Limb (tissue), 2 donors: ENCODE data around the gene SAMD4B.
A peak's percentile ranks its signal among the peaks of the same experiment; 100 is the strongest.

Source experiments
- DNase-seq, 2 donors: peaks; one replicate each; pipeline ENCODE4 v3.0.0-alpha.2; 2016; ENCODE audit errors: extremely low spot score in 2 of 2

SAMD4B gene

DNA sequence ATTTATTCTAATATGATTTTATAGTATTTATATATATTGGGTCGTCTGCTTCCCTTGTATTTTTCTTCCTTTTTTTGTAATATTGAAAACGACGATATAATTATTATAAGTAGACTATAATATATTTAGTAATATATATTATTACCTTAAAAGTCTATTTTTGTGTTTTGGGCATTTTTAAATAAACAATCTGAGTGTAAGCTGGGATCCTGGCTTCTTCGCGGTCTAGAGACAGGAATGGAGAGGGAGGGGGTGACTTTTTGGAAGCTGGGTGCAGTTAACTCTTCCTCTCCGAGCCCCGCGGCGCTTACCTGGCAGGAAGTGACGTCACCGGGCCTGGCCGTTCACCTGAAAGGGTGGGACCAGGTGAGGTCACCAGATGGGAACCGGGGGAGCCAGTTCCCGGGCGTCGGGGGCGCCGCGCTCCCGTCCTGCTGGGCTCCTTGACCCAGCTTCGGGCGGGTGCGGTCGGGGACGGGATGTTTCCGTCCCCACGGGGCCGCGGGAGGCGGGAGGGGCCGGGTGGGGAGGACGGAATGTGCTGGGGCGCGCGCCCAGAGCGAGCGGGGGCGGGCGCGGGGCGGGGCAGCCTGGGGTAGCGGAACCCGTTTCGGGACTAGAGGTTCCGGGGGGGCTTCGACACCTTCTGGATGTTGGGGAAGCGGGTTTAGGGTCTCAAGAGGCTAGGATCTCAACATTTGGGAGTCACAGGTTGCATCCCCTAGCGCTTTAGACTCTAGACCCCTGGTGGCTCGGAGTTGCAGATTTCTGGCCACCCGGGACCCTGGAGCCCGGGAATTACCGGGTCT is 67.2 kb downstream of the SAMD4B start:
- DNase-seq = peak; percentile 56 to 87

DNA sequence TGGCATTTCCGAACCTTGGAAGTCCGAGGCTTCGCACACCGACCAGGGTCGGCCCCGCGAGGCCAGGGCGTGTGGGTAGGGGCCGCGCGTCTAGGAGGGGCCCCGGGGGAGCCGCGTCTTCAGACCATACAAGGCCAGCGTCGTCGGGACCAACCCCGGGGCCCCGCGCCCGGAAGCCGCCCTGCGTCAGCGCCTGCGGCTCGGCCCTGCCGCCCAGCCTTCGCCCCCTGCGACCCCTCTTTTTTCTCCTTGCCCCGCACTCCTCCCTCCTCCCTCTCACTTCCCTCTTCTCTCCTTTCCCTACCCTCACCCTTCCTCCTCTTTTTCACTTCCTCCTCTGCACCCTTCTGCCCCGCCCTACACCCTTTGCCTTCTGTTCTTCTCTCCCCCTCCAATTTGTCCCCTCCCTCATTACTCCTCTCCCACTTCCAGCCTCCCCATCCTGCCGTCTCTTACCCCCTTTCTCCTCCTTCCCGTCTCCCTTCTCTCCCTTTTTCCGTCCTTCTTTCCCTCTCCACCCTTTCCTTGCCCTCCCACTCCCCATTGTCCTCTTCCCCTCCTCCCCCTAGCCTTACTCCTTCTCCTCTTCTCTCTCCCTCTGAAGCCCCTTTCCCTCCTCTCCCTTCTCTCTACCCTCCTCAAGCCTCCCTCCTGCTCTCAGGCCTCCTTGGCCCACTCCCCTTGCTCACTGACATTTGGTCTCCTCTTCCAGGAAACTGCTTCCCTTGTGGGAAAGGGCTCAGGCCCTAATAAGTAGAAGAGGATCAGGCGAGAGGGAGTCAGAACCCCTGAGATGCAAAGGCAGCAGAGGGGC is 68.0 kb downstream of the SAMD4B start:
- DNase-seq = peak; percentile 72 to 80

DNA sequence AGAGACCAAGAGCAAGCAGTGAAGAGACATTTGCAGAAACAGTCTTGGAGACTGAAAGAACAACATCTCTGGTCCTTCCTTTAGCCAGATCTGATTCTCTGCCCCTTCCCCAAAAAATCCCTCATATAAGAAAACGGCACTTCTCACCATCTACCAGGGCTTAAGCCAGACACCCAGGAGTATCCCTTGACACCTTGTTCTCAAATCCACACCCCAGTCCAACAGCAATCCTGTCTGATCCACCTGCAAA is 68.5 kb downstream of the SAMD4B start:
- DNase-seq = no peak

DNA sequence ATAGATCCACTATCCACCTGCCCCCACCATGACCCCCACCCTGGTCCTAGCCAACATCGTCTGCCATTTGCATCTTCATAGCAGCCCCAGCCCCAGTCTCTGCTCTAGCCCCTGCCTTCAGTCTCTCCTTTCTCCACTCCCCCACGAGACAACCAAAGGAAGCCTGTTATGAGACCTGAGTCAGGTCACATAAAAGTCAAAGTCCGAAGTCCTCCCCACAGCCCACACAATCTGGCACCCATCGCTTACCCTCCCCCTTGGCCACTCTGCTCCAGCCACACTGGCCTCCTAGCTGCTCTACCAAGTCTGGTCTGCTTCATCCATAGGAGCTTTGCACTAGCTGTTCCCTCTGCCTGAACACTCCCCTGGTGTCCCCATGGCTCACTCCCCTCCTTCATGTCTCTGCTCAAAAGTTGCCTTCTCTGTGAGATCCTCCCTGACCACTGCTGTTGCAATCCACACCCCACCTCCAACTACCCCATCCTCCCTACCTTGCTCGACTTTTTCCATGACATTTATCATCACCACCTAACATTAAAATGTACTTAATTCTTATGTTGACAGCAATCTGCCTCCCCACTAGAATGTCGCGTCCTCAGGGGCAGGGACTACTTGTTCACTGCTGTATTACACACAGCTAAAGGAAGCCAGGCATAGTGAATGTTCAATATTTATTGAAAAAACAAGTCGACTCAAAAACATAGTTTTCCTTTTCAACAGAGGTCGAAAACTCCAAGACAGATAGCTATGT is 69.0 kb downstream of the SAMD4B start:
- DNase-seq = no peak

DNA sequence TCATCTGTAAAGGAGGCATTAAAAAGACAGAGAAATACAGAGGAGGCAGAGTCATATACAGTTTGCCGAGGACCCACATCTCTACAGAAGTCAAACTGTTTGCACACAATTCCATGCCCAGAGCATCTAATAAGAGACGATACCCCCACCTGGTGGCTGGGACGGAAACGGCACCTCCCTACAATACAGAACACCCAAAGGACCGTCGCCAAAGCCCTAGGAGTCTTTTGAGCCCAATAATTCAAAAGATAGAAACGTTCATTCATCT is 69.5 kb downstream of the SAMD4B start:
- peak; percentile 90 to 91 for DNase-seq

DNA sequence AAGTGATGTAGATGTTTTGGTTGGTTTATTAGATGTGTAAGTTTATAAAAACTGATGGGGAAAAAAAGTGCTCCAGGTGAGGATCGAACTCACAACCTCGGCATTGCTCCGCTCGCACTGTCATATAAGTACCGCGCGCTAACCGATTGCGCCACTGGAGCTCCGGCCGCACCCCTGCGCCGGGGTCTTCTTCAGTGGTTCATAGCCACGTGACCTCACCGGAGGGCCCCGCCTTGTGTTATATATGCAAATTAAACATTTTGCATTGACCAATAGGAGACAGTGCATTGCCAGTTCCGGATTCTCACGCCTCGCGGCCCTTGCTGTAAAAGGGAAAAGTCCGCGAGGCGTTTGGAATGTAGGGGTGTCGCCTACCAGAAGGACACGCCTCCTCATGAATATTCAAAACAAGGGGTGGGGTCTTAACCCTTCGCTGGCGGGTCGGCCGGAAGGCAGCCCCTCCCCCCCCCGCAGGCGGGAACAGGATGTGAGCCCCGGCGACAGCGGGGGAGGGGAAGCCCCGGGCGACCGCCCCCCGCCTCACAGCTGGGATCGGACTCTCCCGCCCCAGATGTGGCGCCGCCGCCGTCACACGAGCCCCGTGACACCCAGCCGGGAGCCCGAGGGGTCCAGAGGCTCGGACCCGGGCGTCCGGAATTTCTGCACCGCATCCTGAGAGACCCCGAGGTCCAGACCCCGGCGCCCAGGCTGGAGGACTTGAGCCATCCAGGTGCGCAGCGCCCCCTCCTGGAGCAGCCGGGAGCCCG is 70.1 kb downstream of the SAMD4B start, which contains the start of gene PLEKHG2:
PLEKHG2 (plus strand) TSS at position 570 of the 767 bp plus-strand sequence. CDS start 1,418 bp downstream, outside the sequence.
- peak; percentile 99 for DNase-seq

DNA sequence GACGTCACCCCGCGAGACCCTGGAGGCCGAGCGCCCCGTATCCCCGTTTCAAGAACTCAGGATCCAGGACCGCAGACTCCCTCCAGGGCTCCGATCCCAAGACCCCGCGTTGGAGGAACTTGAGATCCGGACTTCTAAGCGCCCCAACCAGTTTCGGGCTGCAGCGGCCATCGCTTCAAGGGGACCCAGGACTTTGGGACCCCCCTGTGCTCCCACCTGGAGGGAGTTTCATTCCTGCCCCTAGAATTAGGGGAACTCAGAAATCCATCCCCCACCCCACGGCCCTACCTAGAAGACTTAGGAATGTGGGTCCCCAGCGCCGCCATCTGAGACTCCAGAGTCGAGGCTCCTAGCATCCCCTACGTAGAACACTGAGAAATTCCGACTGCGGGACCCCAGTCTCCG is 70.6 kb downstream of the SAMD4B start:
- no peak for DNase-seq

DNA sequence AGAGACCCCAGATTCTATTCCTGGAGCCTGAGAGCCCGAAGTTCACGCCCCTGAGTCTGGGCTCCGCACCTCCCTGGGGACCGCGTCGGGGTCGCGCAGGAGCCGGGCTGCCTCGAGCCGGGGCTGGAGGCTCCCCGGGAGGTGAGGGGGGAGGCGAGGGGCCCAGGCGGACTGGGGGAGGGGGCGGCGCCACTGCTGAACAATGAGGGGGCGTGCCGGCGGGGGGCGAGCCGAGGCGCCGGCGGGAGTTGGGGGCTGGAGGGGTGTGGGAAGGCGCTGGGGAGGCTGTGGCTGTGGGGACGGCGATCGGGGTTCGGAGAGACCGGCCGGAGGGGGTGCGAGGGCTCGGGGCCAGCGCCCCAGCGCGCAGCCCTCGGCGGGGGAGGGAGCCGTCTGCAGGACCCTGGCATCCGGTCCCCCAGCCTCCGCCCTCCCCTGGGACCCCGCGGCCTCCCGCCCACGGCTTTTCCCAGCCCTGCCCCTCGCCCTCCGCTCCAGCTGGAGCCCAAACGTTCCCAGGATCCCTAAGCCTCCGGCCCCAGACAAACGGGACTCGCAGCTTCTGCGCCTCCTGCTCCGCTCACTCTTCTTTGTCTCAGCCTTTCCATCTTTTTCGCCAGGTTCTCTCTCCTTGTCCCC is 71.2 kb downstream of the SAMD4B start:
- DNase-seq = peak; percentile 76 to 91

DNA sequence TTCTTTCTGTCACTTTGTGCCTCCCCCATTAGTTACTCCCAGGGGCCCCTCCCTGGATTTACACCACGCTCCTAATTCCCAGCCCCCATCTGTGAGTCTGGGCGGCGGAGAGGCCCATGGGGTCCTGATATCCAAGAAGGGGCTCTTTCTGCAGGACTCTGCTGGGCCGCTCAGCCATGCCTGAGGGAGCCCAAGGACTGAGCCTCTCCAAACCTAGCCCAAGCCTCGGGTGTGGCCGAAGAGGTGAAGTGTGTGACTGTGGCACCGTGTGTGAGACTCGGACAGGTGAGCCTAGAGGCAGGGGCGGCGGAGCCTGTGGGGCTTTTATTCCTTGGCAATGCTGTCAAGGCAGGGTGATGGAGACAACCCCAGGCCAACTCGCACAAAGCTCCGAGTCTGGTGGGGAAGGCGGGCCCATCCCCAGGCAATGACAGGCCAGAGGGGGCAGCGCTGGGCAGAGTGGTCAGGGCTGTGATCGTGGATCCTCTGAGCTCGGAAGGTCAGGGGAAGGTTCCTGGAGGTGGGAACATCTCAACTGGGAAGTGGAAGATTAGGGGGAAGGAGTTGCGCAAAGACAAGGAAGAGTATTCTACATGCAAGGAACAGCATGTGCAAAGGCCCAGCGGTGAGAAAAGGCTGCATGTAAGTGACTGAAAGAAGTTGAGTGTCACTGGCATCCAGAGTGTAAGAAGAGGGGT is 71.8 kb downstream of the SAMD4B start:
- DNase-seq = no peak

DNA sequence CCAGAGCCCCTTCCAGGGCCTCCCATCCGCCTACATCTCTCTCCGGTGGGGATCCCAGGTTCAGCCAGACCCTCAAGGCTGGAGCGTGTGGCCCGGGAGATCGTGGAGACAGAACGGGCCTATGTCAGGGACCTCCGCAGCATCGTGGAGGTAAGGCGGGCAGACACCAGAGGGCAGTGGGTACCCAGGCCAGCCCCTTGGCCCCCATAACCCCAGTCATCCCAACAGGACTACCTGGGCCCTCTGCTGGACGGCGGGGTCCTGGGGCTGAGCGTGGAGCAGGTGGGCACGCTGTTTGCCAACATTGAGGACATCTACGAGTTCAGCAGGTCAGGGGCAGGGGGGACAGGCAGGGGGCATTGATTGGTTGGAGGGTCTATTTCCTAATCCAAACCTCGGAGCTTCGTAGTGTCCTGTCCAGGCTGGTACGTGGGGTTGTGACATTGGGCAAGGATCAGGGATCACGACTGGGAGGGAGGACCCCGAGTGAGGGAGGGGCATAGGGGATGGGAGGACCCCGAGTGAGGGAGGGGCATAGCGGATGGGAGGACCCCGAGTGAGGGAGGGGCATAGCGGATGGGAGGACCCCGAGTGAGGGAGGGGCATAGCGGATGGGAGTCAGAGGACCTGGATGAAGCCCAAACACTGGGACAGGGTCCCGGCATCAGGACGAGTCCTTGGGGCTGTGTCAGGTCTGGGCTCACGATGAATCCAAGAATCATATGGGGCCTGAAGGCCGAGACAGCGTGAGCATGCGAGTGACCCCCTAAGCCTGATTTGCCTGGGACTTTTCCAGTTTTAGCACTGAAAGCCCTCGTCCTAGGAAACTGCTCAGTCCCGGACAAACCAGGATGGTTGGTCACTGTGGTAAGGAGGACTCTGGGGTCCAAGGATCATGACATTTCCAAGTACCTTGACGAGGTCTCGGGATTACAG is 73.2 kb downstream of the SAMD4B start:
- DNase-seq = no peak

DNA sequence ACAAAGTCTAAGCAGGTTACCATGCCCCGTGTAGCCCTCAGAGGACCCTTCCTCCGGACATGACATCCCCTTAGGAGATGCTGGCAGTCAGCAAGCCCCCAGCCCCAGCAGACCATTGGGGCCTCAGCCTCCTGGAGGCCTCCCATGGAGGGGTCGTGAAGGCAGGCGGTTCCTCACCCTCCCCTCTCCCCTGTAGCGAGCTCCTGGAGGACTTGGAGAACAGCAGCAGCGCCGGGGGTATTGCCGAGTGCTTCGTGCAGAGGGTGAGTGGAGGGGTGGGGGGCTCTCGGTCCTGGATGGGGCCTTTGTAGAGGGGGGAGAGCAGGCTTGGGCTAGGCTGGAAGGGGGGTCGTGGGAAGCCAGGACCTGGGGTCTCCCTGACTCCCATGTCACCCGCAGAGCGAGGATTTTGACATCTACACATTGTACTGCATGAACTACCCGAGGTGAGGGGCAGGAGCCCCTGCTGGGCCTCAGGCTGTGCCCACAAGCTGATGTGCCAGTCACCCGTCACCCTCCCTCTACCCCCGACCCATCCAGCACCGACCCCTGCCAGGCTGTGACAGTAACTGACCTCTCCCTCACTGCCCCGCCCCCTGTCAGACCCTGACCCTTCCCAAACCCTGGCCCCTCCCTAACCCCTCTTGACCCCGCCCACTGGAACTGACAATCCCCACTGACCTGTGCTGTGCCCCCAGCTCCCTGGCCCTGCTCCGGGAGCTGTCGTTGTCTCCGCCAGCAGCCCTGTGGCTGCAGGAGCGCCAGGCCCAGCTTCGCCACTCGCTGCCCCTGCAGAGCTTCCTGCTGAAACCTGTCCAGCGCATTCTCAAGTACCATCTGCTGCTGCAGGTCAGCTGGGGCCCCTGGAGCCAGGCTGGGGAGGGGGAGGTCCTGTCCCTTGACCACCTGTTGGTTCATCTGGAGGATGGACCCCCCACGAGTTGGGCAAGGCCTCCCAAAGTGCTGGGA is 74.2 kb downstream of the SAMD4B start:
- no peak for DNase-seq

DNA sequence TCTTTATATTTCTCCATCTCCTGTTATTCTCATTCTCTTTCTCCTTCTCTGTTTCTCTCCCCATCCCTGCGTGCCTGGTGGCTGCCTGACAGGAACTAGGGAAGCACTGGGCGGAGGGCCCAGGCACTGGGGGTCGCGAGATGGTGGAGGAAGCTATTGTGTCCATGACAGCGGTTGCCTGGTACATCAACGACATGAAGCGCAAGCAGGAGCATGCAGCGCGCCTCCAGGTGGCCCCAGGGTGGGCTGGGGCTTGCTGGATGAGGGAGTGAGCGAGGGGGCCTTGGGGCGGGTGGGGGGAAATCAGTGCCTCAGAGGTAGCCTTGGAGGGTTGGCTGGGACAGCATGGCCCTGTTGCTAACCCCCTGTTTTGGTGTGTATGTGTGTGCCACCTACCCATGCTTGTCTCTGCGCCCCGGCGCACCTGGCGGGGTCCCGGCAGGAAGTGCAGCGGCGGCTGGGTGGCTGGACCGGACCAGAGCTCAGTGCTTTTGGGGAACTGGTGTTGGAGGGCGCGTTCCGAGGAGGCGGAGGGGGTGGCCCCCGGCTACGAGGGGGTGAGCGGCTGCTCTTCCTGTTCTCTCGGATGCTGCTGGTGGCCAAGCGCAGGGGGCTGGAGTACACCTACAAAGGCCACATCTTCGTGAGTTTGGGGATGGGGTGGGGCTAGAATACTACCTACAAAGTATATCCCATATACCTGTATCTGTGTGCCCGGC is 75.4 kb downstream of the SAMD4B start:
- no peak for DNase-seq

DNA sequence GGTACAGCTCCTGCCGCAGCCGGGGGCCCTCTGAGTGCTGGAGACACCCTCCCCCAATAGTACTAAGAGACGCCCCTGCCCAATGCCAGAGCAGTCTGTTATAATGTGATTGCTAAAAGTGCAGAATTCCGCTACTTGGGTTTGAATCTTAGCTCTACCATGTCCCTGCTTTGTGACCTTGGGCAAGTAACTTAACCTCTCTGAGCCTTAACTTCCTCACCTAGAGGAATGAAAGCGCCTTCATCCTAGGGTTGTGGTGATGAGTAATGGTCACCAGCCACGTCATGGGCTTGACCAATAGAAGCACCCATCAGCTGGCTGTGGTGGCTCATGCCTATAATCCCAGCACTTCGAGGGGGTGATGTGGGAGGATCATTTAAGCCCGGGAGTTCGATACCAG is 76.8 kb downstream of the SAMD4B start:
- DNase-seq = no peak

DNA sequence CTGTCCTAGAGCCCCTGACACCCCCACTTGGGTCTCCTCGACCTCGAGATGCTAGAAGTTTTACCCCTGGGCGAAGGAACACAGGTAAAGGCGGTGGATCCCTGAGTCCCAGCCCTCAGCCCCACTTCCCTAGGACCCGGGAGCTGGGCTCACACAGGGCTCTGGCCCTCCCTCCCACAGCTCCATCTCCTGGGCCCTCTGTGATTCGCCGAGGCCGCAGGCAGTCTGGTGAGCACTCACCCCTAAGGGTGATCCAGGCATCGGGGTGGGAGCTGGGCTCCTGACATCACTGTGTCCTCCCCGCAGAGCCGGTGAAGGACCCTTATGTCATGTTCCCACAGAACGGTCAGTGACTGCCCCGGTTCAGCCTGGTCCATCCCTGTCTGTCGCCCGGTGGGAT is 78.5 kb downstream of the SAMD4B start:
- no peak for DNase-seq

DNA sequence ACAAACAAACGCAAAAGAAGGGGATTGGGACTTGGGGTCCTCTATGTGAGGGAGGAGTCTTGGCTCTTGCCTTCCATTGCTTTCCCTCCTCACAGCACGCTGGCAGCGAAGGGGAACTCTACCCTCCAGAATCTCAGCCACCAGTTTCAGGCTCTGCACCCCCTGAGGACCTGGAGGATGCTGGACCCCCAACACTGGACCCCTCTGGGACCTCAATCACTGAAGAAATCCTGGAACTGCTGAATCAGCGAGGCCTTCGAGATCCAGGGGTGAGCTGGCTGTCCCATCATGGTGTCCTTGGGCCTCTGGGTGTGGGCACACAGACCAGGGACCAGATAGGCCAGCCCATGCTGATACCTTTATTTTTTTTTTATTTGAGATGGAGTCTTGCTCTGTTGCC is 79.8 kb downstream of the SAMD4B start:
- no peak for DNase-seq

DNA sequence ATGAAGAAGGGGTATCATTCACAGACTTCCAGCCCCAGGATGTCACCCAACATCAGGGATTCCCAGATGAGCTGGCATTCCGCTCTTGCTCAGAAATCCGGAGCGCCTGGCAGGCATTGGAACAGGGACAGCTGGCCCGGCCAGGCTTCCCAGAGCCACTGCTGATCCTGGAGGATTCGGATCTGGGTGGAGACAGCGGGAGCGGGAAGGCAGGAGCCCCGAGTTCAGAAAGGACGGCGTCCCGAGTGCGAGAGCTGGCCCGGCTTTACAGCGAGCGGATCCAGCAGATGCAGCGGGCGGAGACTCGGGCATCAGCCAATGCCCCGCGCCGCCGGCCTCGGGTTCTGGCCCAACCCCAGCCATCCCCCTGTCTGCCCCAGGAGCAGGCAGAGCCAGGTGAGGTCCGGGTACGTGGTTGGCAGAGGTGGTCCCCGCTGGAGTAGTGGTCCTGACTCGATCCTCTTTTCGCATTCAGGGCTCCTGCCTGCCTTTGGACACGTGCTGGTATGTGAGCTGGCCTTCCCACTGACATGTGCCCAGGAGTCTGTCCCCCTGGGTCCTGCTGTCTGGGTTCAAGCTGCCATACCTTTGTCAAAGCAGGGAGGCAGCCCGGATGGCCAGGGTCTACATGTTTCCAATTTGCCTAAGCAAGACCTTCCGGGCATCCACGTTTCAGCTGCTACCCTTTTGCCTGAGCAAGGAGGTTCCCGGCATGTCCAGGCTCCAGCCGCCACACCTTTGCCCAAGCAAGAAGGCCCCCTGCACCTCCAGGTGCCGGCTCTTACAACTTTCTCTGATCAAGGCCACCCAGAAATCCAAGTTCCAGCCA is 81.3 kb downstream of the SAMD4B start:
- no peak for DNase-seq

DNA sequence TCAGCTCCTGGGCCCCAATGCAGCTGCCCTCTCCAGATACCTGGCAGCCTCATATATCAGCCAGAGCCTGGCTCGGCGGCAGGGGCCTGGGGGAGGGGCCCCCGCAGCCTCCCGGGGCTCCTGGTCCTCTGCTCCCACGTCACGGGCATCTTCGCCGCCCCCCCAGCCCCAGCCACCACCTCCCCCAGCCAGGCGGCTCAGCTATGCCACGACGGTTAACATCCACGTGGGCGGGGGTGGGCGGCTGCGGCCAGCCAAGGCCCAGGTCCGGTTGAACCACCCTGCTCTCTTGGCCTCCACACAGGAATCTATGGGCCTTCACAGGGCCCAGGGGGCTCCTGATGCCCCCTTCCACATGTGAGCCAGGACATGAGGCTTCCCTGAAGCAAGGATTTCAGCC is 82.7 kb downstream of the SAMD4B start:
- no peak for DNase-seq
